ENCODE data around the gene ZDHHC9. TPM values are rescaled to one million over a fixed set of nuclear protein-coding genes. Genes with fewer than 3 reads are reported as not detected.

The ZDHHC9 gene
- polyA plus RNA-seq, 1 of the 3 experiments (the other 2 are of a cell fraction) = 8.1 TPM

GRCh38 chrX:129760981-129761380, 82.7 kb downstream of the ZDHHC9 start:
- WGBS (ENCODE audit: low lambda C conversion rate) = 44% methylated on average over 3 of the region's 6 CpGs
- H4K20me1 ChIP-seq (ENCODE audit: insufficient read depth) = no peaks in the 10 kb centered on the region
- H3K27me3 ChIP-seq (ENCODE audit: insufficient read depth) = peaks cover 3% of the 10 kb centered on the region; the same call in 1 of the 2 replicates
- POLR2A ChIA-PET = no interaction called here
- H3K9ac ChIP-seq = no peak overlapping the region
- no peaks in the 10 kb centered on the region for H3F3A ChIP-seq (replicated peaks; ENCODE audit: insufficient read depth)
- H3K4me1 ChIP-seq (ENCODE audit: control insufficient read depth in 1 of 2, insufficient read depth in 2 of 2, low read depth in 1 of 2, low read length in 1 of 2) = peaks cover 0 to 8% of the 10 kb centered on the region in 2 experiments; a peak in 1 of 4 replicates
- no peaks in the 10 kb centered on the region for H3K9me2 ChIP-seq
- H3K36me3 ChIP-seq (replicated peaks in 1 of 2; ENCODE audit: control insufficient read depth in 1 of 2, insufficient read depth in 2 of 2, low read length in 1 of 2) = no peaks in the 10 kb centered on the region
- H3K79me2 ChIP-seq (ENCODE audit: insufficient read depth) = no peaks in the 10 kb centered on the region
- H3K4me3 ChIP-seq (ENCODE audit: low read depth in 2 of 2, low read length in 1 of 2) = no peak overlapping the region
- CTCF ChIA-PET = interaction anchor here (1.3 kb wide), 1 partner anchor 62 kb away, joined by 3 read pairs; no protein-coding TSS in a partner anchor
- no peak overlapping the region for H3K27ac ChIP-seq (ENCODE audit: low read depth in 2 of 2, low read length in 1 of 2)
- no peak overlapping the region for H3K4me2 ChIP-seq
- H3K9me3 ChIP-seq = no peaks in the 10 kb centered on the region
- no peak overlapping the region for H2AFZ ChIP-seq (ENCODE audit: low read depth)
- TF ChIP-seq, protein P1, sequence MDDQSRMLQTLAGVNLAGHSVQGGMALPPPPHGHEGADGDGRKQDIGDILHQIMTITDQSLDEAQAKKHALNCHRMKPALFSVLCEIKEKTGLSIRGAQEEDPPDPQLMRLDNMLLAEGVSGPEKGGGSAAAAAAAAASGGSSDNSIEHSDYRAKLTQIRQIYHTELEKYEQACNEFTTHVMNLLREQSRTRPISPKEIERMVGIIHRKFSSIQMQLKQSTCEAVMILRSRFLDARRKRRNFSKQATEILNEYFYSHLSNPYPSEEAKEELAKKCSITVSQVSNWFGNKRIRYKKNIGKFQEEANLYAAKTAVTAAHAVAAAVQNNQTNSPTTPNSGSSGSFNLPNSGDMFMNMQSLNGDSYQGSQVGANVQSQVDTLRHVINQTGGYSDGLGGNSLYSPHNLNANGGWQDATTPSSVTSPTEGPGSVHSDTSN (IDR thresholded peaks at IDR 0.05) = no peak
- no peak for TF ChIP-seq FOXJ3 (CRISPR knock-in tag; IDR thresholded peaks at IDR 0.05)
- TF ChIP-seq TCF12 (IDR thresholded peaks at IDR 0.05) = no peak
- no peak for TF ChIP-seq NRF1 (IDR thresholded peaks at IDR 0.05; ENCODE audit: low read depth, low read length)
- TF ChIP-seq ZBTB33 (IDR thresholded peaks at IDR 0.05; ENCODE audit: borderline replicate concordance, low read depth) = no peak
- no peak for TF ChIP-seq MEF2A (IDR thresholded peaks at IDR 0.05; ENCODE audit: borderline replicate concordance, low read depth)
- TF ChIP-seq MAX (IDR thresholded peaks at IDR 0.05; ENCODE audit: low read depth) = no peak
- TF ChIP-seq, protein P2, sequence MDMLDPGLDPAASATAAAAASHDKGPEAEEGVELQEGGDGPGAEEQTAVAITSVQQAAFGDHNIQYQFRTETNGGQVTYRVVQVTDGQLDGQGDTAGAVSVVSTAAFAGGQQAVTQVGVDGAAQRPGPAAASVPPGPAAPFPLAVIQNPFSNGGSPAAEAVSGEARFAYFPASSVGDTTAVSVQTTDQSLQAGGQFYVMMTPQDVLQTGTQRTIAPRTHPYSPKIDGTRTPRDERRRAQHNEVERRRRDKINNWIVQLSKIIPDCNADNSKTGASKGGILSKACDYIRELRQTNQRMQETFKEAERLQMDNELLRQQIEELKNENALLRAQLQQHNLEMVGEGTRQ (IDR thresholded peaks at IDR 0.05; ENCODE audit: borderline replicate concordance, low read depth, low read length) = no peak
- no peak for TF ChIP-seq TAF1 (IDR thresholded peaks at IDR 0.05; ENCODE audit: borderline replicate concordance, low read depth, low read length)
- TF ChIP-seq RCOR1 (IDR thresholded peaks at IDR 0.05; ENCODE audit: low read length) = no peak
- TF ChIP-seq, protein P3, sequence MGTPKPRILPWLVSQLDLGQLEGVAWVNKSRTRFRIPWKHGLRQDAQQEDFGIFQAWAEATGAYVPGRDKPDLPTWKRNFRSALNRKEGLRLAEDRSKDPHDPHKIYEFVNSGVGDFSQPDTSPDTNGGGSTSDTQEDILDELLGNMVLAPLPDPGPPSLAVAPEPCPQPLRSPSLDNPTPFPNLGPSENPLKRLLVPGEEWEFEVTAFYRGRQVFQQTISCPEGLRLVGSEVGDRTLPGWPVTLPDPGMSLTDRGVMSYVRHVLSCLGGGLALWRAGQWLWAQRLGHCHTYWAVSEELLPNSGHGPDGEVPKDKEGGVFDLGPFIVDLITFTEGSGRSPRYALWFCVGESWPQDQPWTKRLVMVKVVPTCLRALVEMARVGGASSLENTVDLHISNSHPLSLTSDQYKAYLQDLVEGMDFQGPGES (IDR thresholded peaks at IDR 0.05; ENCODE audit: low read depth, low read length) = no peak
- no peak for TF ChIP-seq YY1 (IDR thresholded peaks at IDR 0.05; ENCODE audit: low read depth)
- TF ChIP-seq RAD21 (IDR thresholded peaks at IDR 0.05; ENCODE audit: low read length) = no peak
- TF ChIP-seq RXRA (IDR thresholded peaks at IDR 0.05; ENCODE audit: borderline replicate concordance, low read depth) = no peak
- TF ChIP-seq EP300 (IDR thresholded peaks at IDR 0.05; ENCODE audit: borderline replicate concordance in 1 of 2, low read depth in 1 of 2, low read length in 1 of 2) = no peak
- no peak for TF ChIP-seq POLR2AphosphoS5 (IDR thresholded peaks at IDR 0.05; ENCODE audit: low read depth, low read length)
- no peak for TF ChIP-seq GATA2 (CRISPR knock-in tag; IDR thresholded peaks at IDR 0.05)
- no peak for TF ChIP-seq EZH2phosphoT487 (IDR thresholded peaks at IDR 0.05; ENCODE audit: borderline replicate concordance, low read depth)
- no peak for TF ChIP-seq GABPA (IDR thresholded peaks at IDR 0.05; ENCODE audit: low read depth)
- no peak for DNase-seq
